ENCODE data around the gene RMDN3.

Gene RMDN3

GRCh38 chr15:40767838-40768500 is 12.9 kb upstream of the RMDN3 start:
- Histone ChIP-seq H3K27me3 (ENCODE audit: insufficient read depth, insufficient read length) (no peaks in the 10 kb centered on the region), H3K9me3 (ENCODE audit: insufficient read depth, low read length) (no peaks in the 10 kb centered on the region), H3K36me3 (ENCODE audit: insufficient read depth, insufficient read length, low read length) (peaks cover 44% of the 10 kb centered on the region), H3K9ac (ENCODE audit: insufficient read length, low read depth) (no peak overlapping the region), H3K4me1 (ENCODE audit: insufficient read depth, insufficient read length) (peaks cover 17% of the 10 kb centered on the region), H3K4me3 (ENCODE audit: insufficient read length, low read depth) (no peak overlapping the region)
- TF ChIP-seq SUZ12 (IDR thresholded peaks at IDR 0.05; ENCODE audit: extremely low read depth, insufficient read depth, insufficient read length) (no peak), YY1 (IDR thresholded peaks at IDR 0.05; ENCODE audit: insufficient read depth, insufficient read length) (no peak), ZNF274 (IDR thresholded peaks at IDR 0.05; ENCODE audit: low read depth, low read length) (no peak)
- no peak for DNase-seq (ENCODE audit: low read depth, low spot score)

DNA sequence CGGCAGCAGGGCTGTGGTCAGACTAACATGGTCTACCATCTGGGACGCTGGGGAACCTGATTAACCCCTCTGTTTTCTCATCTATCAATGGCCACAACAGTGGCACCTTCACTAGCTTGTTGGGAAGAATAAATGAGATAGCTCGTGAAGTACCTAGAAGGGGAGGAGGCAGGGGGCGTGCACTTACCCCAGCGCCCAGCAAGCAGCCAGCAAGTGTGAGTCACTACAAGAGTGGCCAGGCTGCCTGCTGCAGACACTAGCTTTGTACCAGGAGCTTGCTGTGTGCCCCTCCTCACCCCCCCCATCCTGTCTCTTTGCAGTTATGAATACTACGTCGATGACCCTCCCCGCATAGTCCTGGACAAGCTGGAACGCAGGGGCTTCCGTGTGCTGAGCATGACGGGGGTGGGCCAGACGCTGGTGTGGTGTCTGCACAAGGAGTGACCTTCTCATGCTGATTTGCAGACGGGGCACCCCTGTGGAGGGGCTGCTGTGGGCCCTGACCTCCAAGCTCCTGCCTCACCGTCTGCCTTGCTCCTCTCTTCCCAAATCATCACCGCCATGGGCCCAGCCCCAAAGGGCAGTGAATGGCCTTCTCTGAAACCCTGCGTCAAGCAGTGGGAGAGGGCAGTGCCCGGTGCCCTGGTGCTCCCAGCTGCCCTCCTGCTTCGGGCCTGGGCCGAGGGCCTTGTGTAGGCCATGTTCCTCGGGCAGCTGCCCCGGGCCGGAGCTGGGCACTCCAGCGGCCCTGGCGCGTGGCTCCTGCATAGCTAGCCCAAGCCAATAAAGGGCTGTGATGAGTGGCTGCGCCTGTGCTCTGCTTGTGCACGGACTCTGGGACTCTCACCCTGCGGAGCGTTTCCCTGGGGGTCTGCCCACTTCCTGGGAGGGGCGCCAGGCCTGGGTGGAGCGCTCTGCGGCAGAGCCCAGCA is 12.1 kb upstream of the RMDN3 start:
- peaks cover 17% of the 10 kb centered on the region for H3K4me1 ChIP-seq (ENCODE audit: insufficient read depth, insufficient read length)
- H3K9me3 ChIP-seq (ENCODE audit: insufficient read depth, low read length): no peaks in the 10 kb centered on the region
- TF ChIP-seq ZNF274 (IDR thresholded peaks at IDR 0.05; ENCODE audit: low read depth, low read length) (no peak), SUZ12 (IDR thresholded peaks at IDR 0.05; ENCODE audit: extremely low read depth, insufficient read depth, insufficient read length) (no peak), YY1 (IDR thresholded peaks at IDR 0.05; ENCODE audit: insufficient read depth, insufficient read length) (no peak)
- DNase-seq (ENCODE audit: low read depth, low spot score): no peak
- H3K27me3 ChIP-seq (ENCODE audit: insufficient read depth, insufficient read length): no peaks in the 10 kb centered on the region
- H3K4me3 ChIP-seq (ENCODE audit: insufficient read length, low read depth): no peak overlapping the region
- H3K9ac ChIP-seq (ENCODE audit: insufficient read length, low read depth): peak overlapping the region; percentile 61
- H3K36me3 ChIP-seq (ENCODE audit: insufficient read depth, insufficient read length, low read length): peaks cover 38% of the 10 kb centered on the region

DNA sequence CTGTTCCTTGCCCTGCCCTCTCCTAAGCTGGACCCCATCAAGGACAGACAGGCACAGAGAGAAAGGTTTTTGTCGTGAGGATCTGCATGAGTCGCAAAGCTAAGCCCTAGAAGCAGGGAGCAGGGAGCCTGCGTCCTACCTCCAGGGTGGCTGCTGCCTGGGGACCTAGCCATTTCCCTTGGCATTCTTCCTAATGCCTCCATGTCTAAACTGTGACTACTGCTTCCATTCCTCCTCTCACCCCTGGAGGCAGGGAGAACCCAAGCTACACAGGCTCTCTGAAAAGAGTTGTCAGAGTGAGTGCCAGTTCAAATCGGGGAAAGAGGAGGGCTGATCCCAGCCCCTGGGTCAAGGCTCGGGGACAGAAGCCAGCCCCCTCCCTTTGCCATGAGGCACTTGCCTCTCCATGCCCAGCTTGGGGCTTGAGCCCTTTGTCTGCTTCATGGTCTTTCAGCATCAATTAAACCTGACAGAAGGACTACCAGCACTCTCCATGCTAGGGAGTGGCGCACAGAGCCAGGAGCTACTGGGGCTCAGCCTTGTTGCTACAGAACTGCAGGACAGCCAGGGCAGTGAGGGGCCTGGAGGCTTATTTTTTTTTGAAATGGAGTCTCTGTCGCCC is 11.3 kb upstream of the RMDN3 start:
- H3K9ac ChIP-seq (ENCODE audit: insufficient read length, low read depth): peak overlapping the region; percentile 61
- H3K36me3 ChIP-seq (ENCODE audit: insufficient read depth, insufficient read length, low read length): peaks cover 31% of the 10 kb centered on the region
- H3K9me3 ChIP-seq (ENCODE audit: insufficient read depth, low read length): no peaks in the 10 kb centered on the region
- no peaks in the 10 kb centered on the region for H3K27me3 ChIP-seq (ENCODE audit: insufficient read depth, insufficient read length)
- H3K4me3 ChIP-seq (ENCODE audit: insufficient read length, low read depth): no peak overlapping the region
- TF ChIP-seq YY1 (IDR thresholded peaks at IDR 0.05; ENCODE audit: insufficient read depth, insufficient read length) (no peak), SUZ12 (IDR thresholded peaks at IDR 0.05; ENCODE audit: extremely low read depth, insufficient read depth, insufficient read length) (no peak), ZNF274 (IDR thresholded peaks at IDR 0.05; ENCODE audit: low read depth, low read length) (no peak)
- H3K4me1 ChIP-seq (ENCODE audit: insufficient read depth, insufficient read length): peaks cover 17% of the 10 kb centered on the region
- DNase-seq (ENCODE audit: low read depth, low spot score): no peak

- no peak for DNase-seq (ENCODE audit: low read depth, low spot score)
- peaks cover 17% of the 10 kb centered on the region for H3K4me1 ChIP-seq (ENCODE audit: insufficient read depth, insufficient read length)
- no peaks in the 10 kb centered on the region for H3K27me3 ChIP-seq (ENCODE audit: insufficient read depth, insufficient read length)
- peak overlapping the region; percentile 65 for H3K4me3 ChIP-seq (ENCODE audit: insufficient read length, low read depth)
- H3K36me3 ChIP-seq (ENCODE audit: insufficient read depth, insufficient read length, low read length): peaks cover 23% of the 10 kb centered on the region
- no peaks in the 10 kb centered on the region for H3K9me3 ChIP-seq (ENCODE audit: insufficient read depth, low read length)
- H3K9ac ChIP-seq (ENCODE audit: insufficient read length, low read depth): peak overlapping the region; percentile 87
- no peak for TF ChIP-seq YY1 (IDR thresholded peaks at IDR 0.05; ENCODE audit: insufficient read depth, insufficient read length)
- TF ChIP-seq SUZ12 (IDR thresholded peaks at IDR 0.05; ENCODE audit: extremely low read depth, insufficient read depth, insufficient read length): no peak
- TF ChIP-seq ZNF274 (IDR thresholded peaks at IDR 0.05; ENCODE audit: low read depth, low read length): no peak
Measured at GRCh38 chr15:40764629-40765103, 9.6 kb upstream of the RMDN3 start.

- Histone ChIP-seq H3K4me3 (ENCODE audit: insufficient read length, low read depth) (peak within 1 kb of the TSS; percentile 65), H3K4me1 (ENCODE audit: insufficient read depth, insufficient read length) (peaks cover 17% of the 10 kb centered on the region), H3K27me3 (ENCODE audit: insufficient read depth, insufficient read length) (no peaks in the 10 kb centered on the region), H3K36me3 (ENCODE audit: insufficient read depth, insufficient read length, low read length) (peaks cover 19% of the 10 kb centered on the region), H3K9me3 (ENCODE audit: insufficient read depth, low read length) (no peaks in the 10 kb centered on the region), H3K9ac (ENCODE audit: insufficient read length, low read depth) (peak within 1 kb of the TSS; percentile 87)
- DNase-seq (ENCODE audit: low read depth, low spot score): no peak
- no peak for TF ChIP-seq ZNF274 (IDR thresholded peaks at IDR 0.05; ENCODE audit: low read depth, low read length)
- TF ChIP-seq SUZ12 (IDR thresholded peaks at IDR 0.05; ENCODE audit: extremely low read depth, insufficient read depth, insufficient read length): no peak
- TF ChIP-seq YY1 (IDR thresholded peaks at IDR 0.05; ENCODE audit: insufficient read depth, insufficient read length): no peak
Measured at GRCh38 chr15:40763801-40764628, 9.0 kb upstream of the RMDN3 start, which contains the start of gene GCHFR. GCHFR (plus strand) TSS chr15:40764068; CDS start chr15:40764181, 113 bp downstream.
